ENCODE data around the gene L1CAM.

L1CAM gene

GRCh38 chrX:153875391-153876111 lies 10.4 kb downstream of the L1CAM start (continued):
- TF ChIP-seq ELK4 (IDR thresholded peaks at IDR 0.05; ENCODE audit: borderline replicate concordance, low read depth, low read length) (no peak), ZNF2 (tag by site-specific recombination; IDR thresholded peaks at IDR 0.05) (peak; percentile 80; the same call in 1 of the 2 replicates), REST (tag by site-specific recombination; IDR thresholded peaks at IDR 0.05) (peak; percentile 100), KLF10 (tag by site-specific recombination; IDR thresholded peaks at IDR 0.05) (peak; percentile 98), ZNF792 (tag by site-specific recombination; IDR thresholded peaks at IDR 0.05) (no peak), ZSCAN5A (tag by site-specific recombination; IDR thresholded peaks at IDR 0.05) (no peak), KLF17 (tag by site-specific recombination; IDR thresholded peaks at IDR 0.05) (peak; percentile 74; the same call in 1 of the 2 replicates), ZNF596 (tag by site-specific recombination; IDR thresholded peaks at IDR 0.05) (no peak), ZBTB17 (tag by site-specific recombination; IDR thresholded peaks at IDR 0.05) (peak; percentile 79), ZBTB49 (tag by site-specific recombination; IDR thresholded peaks at IDR 0.05; ENCODE audit: low read depth) (no peak), HIC1 (tag by site-specific recombination; IDR thresholded peaks at IDR 0.05) (0 out of 2 replicates have a peak, but pooled peaks have one; percentile 7), HOXA7 (CRISPR knock-in tag; IDR thresholded peaks at IDR 0.05; ENCODE audit: borderline replicate concordance) (peak; percentile 98), ZBTB26 (tag by site-specific recombination; optimal IDR thresholded peaks at IDR 0.05) (peak; percentile 43), ZNF175 (tag by site-specific recombination; IDR thresholded peaks at IDR 0.05) (no peak), ZFP37 (tag by site-specific recombination; IDR thresholded peaks at IDR 0.05) (peak; percentile 64), INSM2 (tag by site-specific recombination; IDR thresholded peaks at IDR 0.05) (no peak), ZNF692 (tag by site-specific recombination; IDR thresholded peaks at IDR 0.05) (peak; percentile 68; the same call in 1 of the 2 replicates), ZBTB20 (tag by site-specific recombination; IDR thresholded peaks at IDR 0.05) (peak; percentile 50), ZNF19 (tag by site-specific recombination; IDR thresholded peaks at IDR 0.05; ENCODE audit: low read depth) (no peak), ZFP69B (tag by site-specific recombination; IDR thresholded peaks at IDR 0.05) (peak; percentile 76), ZBTB48 (tag by site-specific recombination; IDR thresholded peaks at IDR 0.05) (0 out of 2 replicates have a peak, but pooled peaks have one; percentile 18), HOXC10 (CRISPR knock-in tag; IDR thresholded peaks at IDR 0.05) (peak; percentile 99)

All from HEK293 (cell line).